ENCODE data around the gene ZNF100. TPM values are rescaled to one million over a fixed set of nuclear protein-coding genes. Genes with fewer than 3 reads are reported as not detected.

ZNF100 gene
- total and polyA plus RNA-seq, 8 donors, result 1.1 to 17.4 (median 8.3) TPM

DNA sequence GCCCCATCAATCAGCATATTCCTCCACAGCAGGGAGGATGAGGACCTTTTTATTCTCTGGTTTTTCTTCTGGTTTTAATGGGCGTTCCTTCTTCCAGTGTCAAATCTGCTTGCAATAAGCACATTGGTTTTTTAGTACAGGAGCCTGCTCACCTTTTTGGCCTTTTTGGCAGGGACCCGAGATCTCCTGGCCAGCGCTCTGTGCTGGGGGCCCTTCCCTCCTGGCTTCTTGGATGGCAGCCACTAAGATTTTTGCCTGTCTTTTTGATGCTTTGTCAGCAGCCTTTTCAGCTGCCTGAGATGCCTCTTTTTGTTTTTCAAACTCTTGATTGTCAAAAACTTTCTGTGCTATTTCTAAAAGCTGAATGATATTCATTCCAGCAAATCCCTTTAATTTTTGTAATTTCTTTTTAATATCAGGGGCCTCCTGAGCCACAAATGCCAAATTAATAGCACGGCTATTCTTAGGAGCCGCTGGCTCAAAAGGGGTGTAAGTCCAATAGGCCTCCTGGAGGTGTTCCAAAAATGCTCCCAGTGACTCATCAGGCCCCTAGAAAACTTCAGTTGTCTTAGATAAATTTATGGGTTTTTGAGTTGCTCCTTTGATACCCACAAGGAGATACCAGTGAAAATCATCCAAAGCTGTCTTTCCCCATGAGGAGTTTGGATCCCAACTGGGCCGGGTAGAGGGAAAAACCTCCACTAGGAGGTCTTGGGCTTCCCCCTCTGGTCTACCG lies 73.0 kb downstream of the ZNF100 start:
- Histone ChIP-seq H3K4me1 (no peaks in the 10 kb centered on the region), H3K9me3 (no peaks in the 10 kb centered on the region), H3K36me3 (no peaks in the 10 kb centered on the region), H3K27me3 (no peaks in the 10 kb centered on the region), H3K4me3 (no peak overlapping the region), H3K27ac (no peak overlapping the region)
- intact Hi-C loops (cut with DNase I; ENCODE audit: low total_unique reads), result no loop called here
- 58 to 76% (median 65%) methylated on average over 7 of the region's 7 CpGs for WGBS, 5 donors
- TF ChIP-seq POLR2AphosphoS5 (IDR thresholded peaks at IDR 0.05) (no peak), EP300 (IDR thresholded peaks at IDR 0.05) (no peak), POLR2A (IDR thresholded peaks at IDR 0.05) (no peak), CTCF (IDR thresholded peaks at IDR 0.05) (no peak)
- DNase-seq, result no peak

- Histone ChIP-seq H3K27ac (no peak overlapping the region), H3K4me1 (no peaks in the 10 kb centered on the region), H3K36me3 (no peaks in the 10 kb centered on the region), H3K27me3 (no peaks in the 10 kb centered on the region), H3K4me3 (no peak overlapping the region), H3K9me3 (no peaks in the 10 kb centered on the region)
- WGBS, 5 donors, result 88 to 100% (median 93%) methylated on average over 1 of the region's 1 CpG
- intact Hi-C loops (cut with DNase I; ENCODE audit: low total_unique reads), result no loop called here
- TF ChIP-seq POLR2A (IDR thresholded peaks at IDR 0.05) (no peak), POLR2AphosphoS5 (IDR thresholded peaks at IDR 0.05) (no peak), CTCF (IDR thresholded peaks at IDR 0.05) (no peak), EP300 (IDR thresholded peaks at IDR 0.05) (no peak)
- DNase-seq, result no peak
Observed at GRCh38 chr19:21693399-21693798, 74.0 kb downstream of the ZNF100 start.

DNA sequence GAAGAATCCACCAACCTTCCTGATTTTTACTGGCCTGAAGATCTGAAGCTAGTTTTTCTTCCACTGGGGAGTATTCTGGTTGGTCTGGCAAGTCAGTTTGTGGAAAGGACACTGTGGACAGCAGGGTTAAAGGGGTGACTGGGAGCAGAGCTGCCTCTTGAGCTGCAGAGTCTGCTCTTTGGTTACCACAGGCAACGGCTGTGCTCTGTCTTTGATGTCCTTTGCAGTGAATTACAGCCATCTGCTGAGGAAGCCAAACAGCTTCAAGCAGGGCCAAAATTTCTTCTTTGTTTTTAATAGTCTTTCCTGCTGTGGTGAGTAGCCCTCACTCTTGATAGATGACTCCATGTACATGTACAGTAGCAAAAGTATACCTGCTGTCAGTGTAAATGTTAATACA lies 75.7 kb downstream of the ZNF100 start:
- no peaks in the 10 kb centered on the region for H3K36me3 ChIP-seq
- no peaks in the 10 kb centered on the region for H3K4me1 ChIP-seq
- intact Hi-C loops (cut with DNase I; ENCODE audit: low total_unique reads), result no loop called here
- TF ChIP-seq EP300 (IDR thresholded peaks at IDR 0.05), result no peak
- TF ChIP-seq POLR2AphosphoS5 (IDR thresholded peaks at IDR 0.05), result no peak
- no peak for TF ChIP-seq CTCF (IDR thresholded peaks at IDR 0.05)
- TF ChIP-seq POLR2A (IDR thresholded peaks at IDR 0.05), result no peak
- DNase-seq, result no peak
- H3K9me3 ChIP-seq, result no peaks in the 10 kb centered on the region
- 42 to 71% (median 60%) methylated on average over 1 of the region's 1 CpG for WGBS, 5 donors
- H3K27ac ChIP-seq, result no peak overlapping the region
- no peaks in the 10 kb centered on the region for H3K27me3 ChIP-seq
- no peak overlapping the region for H3K4me3 ChIP-seq

DNA sequence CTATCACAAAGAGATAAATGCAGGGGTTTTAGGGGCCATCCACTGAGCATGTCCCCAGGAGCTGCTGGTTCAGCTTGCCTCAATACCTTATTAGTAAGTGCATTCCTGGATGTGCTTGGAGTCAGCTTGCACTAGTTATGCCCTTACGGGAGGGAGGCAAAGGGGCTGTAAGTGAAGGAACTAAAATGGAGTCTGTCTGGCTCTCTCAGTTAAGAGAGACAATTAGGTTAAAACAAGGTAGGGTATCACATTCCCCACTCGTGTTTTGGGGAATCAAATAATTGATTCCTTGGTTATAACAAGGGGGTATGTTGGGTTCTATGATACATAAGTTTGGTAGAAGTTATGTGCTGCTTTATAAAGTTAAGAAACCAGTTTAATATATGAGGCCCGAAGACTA lies 78.9 kb downstream of the ZNF100 start:
- Histone ChIP-seq H3K4me3 (no peak overlapping the region), H3K36me3 (no peaks in the 10 kb centered on the region), H3K27me3 (no peaks in the 10 kb centered on the region), H3K9me3 (peaks cover 0 to 11% (median 0%) of the 10 kb centered on the region in 4 donors), H3K27ac (no peak overlapping the region), H3K4me1 (no peaks in the 10 kb centered on the region)
- no peak for DNase-seq
- no peak for TF ChIP-seq EP300 (IDR thresholded peaks at IDR 0.05)
- TF ChIP-seq POLR2A (IDR thresholded peaks at IDR 0.05), result no peak
- TF ChIP-seq CTCF (IDR thresholded peaks at IDR 0.05), result no peak
- TF ChIP-seq POLR2AphosphoS5 (IDR thresholded peaks at IDR 0.05), result no peak
- WGBS, 5 donors, result 61 to 78% (median 69%) methylated on average over 3 of the region's 3 CpGs
- intact Hi-C loops (cut with DNase I; ENCODE audit: low total_unique reads), result no loop called here

All from stomach (tissue), 9 donors.